ENCODE measurements around the gene STATH. TPM values are rescaled to one million over a fixed set of nuclear protein-coding genes. Genes with fewer than 3 reads are reported as not detected.

STATH gene
- total RNA-seq, result not detected in 2 replicates

GRCh38 chr4:69995526-69996016, at the start of gene STATH:
Gene STATH, plus strand, starts transcription at chr4:69995966. Its CDS starts 2,472 bp downstream, at chr4:69998438.

GRCh38 chr4:69965628-69966027, 30.1 kb upstream of the STATH start, which contains the start of gene CSN2:
Gene CSN2, minus strand, starts transcription at chr4:69965728. Its CDS starts 4,733 bp downstream, at chr4:69960995.

GRCh38 chr4:70028159-70028558, 32.4 kb downstream of the STATH start, which contains the start of gene HTN3:
Gene HTN3, plus strand, starts transcription at chr4:70028459. Its CDS starts 2,282 bp downstream, at chr4:70030741.

GRCh38 chr4:70050138-70050537, 54.4 kb downstream of the STATH start, which contains the start of gene HTN1:
Gene HTN1, plus strand, starts transcription at chr4:70050438. Its CDS starts 2,639 bp downstream, at chr4:70053077.

Other genes starting within 250 kb of the STATH start
- gene SULT1B1, start 235.3 kb upstream of the STATH start, total RNA-seq, result 1.1 and 1.7 TPM in 2 replicates
- gene SULT1E1, start 135.8 kb upstream of the STATH start, total RNA-seq, result 0.97 and 7.4 TPM in 2 replicates
- not detected in 2 replicates for gene CSN1S1, start 64.9 kb upstream of the STATH start, total RNA-seq
- not detected in 2 replicates for gene CSN2, start 30.2 kb upstream of the STATH start, total RNA-seq
- gene HTN3, start 32.5 kb downstream of the STATH start, total RNA-seq, result not detected in 2 replicates
- not detected in 2 replicates for gene HTN1, start 54.5 kb downstream of the STATH start, total RNA-seq
- not detected in 2 replicates for gene PRR27, start 158.3 kb downstream of the STATH start, total RNA-seq
- gene ODAM, start 199.8 kb downstream of the STATH start, total RNA-seq, result not detected in 2 replicates
- gene FDCSP, start 230.2 kb downstream of the STATH start, total RNA-seq, result not detected in 2 replicates
- gene CSN3, start 246.6 kb downstream of the STATH start, total RNA-seq, result not detected in 2 replicates

Data from bladder microvascular endothelial cell (primary cell).